ENCODE data around the gene STK32A.

- no peak for TF ChIP-seq CTCF (IDR thresholded peaks at IDR 0.05 in 4 of 5, conservative IDR thresholded peaks at IDR 0.05 in 1 of 5)
- TF ChIP-seq POLR2A (IDR thresholded peaks at IDR 0.05) = no peak
These were observed 41.7 kb downstream of the STK32A start for GRCh38 chr5:147276497-147276896.
